ENCODE measurements around the gene CCL20.

Gene CCL20

GRCh38 chr2:227804975-227805374 is 8.7 kb upstream of the CCL20 start:
- DNase-seq (ENCODE audit: low spot score), result no peak

- no peak for DNase-seq (ENCODE audit: low spot score)
Observed at GRCh38 chr2:227805578-227805977, 8.1 kb upstream of the CCL20 start.

- DNase-seq (ENCODE audit: low spot score), result no peak
Observed at GRCh38 chr2:227808936-227809335, 4.7 kb upstream of the CCL20 start.

DNA sequence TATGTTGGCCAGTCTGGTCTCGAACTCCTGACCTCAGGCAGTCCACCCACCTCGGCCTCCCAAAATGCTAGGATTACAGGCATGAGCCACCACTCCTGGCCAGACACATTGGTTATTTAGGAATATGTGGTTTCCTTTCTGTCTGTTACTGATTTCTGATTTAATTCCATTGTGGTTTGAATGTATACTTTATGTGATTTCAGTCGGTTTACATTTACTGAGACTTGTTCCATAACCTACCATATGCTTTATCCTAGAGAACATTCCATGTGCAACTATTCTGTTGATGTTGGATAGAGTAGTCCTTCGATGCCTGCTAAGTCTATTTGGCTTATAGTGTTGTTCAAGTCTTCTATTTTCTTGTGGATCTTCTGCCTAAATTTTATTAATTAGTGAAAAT is 1.6 kb upstream of the CCL20 start:
- DNase-seq (ENCODE audit: low spot score), result no peak

- no peak for DNase-seq (ENCODE audit: low spot score)
Observed at GRCh38 chr2:227813229-227813561, 447 bp upstream of the CCL20 start.

- no peak for DNase-seq (ENCODE audit: low spot score)
Observed at GRCh38 chr2:227815066-227815465, 1.4 kb downstream of the CCL20 start.

DNA sequence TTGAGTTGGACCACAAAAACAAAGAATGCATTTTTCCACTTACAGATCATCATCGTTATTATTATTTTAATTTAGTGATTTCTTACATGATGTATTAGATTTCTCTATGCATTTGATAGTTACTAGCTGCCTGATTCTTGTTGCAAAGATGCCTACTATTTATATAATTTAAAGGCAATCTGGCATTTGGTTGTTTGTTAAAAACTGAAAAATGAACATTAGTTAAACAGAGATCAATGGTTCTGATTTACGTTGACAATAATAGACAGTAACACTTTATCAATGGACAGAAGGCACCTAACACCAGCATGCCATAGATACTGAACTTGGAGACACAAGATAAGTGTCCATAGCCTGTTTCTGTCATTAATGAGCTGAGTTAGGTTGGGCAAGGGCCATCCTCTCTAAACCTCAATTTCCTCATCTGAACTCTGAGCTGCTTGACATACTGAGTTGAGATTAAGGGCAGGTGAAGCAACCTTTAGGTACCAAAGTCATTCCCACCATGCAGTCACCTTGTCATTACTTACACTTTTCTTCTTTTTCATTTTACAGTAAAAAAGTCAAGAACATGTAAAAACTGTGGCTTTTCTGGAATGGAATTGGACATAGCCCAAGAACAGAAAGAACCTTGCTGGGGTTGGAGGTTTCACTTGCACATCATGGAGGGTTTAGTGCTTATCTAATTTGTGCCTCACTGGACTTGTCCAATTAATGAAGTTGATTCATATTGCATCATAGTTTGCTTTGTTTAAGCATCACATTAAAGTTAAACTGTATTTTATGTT is 3.1 kb downstream of the CCL20 start:
- DNase-seq (ENCODE audit: low spot score), result no peak

DNA sequence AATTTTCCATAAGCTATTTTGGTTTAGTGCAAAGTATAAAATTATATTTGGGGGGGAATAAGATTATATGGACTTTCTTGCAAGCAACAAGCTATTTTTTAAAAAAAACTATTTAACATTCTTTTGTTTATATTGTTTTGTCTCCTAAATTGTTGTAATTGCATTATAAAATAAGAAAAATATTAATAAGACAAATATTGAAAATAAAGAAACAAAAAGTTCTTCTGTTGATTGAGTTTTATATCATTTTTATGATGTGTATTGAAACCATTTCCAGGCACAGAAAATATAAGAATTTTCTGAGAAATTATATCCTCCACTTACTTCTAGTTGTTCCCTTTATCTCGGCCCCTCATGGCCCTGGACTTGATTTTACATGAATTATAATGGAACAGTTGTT is 3.7 kb downstream of the CCL20 start:
- DNase-seq (ENCODE audit: low spot score), result no peak

DNA sequence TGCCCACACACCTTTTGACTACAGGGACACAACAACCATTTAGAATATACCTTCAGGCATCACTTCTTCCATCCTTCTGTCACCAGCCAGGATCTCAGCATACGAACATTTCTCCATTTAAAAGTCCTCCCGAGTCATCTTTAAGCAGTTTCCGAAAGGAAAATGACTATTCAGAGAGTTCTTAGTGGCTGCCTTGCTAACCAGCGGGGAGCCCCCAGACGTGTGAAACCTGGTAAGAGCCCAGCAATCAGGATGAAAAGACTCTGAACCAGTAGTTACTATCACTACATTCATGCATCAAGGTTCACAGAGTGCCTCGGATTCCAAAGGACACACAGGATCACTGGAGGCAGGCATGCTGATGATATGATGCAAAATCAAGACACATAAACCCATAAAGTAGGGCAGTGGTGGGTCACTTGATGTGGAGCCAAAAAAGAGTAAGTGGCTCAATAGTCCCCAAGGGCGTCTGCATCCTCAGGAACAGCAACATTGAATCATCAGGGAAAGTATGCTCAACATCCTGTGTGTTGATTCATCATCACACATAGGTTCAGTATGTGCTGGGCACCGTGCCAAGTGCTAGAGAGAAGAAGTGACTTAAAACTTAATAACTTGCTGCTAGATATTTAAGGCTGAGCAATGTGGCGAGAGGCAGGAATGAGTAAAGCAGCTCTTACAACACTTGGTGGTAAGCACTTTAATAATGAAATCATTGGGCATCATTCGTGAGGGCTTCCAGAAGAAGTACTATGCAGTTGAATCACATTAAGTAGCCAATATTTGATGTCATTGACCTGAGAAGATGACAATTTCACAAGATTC is 4.4 kb downstream of the CCL20 start:
- peak; percentile 85 for DNase-seq (ENCODE audit: low spot score)

- DNase-seq (ENCODE audit: low spot score), result no peak
Observed at GRCh38 chr2:227818675-227819397, 5.2 kb downstream of the CCL20 start.

DNA sequence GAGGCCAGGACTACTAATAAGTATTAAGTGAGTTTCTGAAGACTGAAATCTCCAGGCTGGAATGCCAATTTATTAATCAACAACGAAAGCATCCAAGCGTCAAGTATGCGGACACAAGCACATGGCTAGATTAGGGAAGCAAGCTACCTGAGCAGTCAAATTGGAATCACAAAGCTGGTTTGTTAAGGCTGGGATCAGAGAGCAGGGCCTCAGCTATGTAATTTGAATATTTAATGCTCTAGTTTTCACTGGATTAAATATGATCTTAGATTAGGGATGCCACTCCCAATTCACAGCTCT is 5.7 kb downstream of the CCL20 start:
- DNase-seq (ENCODE audit: low spot score), result no peak

- no peak for DNase-seq (ENCODE audit: low spot score)
Observed at GRCh38 chr2:227821043-227821942, 7.7 kb downstream of the CCL20 start.

DNA sequence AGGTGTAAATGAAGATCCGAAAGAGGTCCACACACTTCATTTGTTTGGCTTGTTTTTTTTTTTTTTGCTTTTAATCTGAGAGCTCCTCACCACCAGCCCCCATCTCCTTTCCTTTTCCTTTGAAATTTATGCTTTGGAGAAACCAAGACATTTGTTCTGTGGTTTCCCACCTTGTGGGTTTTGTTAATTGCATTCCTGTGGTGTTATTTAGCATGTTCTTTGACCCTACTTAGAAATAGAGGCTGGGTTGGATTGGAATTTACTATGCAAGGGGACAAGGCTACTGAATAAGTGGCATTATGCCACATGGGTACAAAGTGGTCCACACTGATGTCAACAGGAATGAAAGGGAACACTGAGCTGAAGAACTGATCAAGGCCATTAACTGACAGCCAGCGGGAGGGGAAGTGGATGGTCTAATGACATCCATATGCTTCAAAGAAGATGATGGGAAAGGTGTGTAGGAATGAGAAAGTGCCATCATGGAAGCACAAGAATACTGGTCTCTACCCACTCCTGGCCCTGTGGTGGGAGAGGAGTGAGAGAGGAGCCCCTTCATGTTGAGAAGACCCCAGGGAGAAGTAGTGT is 8.9 kb downstream of the CCL20 start:
- DNase-seq (ENCODE audit: low spot score), result no peak

GRCh38 chr2:227823922-227824321 is 10.3 kb downstream of the CCL20 start:
- DNase-seq (ENCODE audit: low spot score), result no peak

DNA sequence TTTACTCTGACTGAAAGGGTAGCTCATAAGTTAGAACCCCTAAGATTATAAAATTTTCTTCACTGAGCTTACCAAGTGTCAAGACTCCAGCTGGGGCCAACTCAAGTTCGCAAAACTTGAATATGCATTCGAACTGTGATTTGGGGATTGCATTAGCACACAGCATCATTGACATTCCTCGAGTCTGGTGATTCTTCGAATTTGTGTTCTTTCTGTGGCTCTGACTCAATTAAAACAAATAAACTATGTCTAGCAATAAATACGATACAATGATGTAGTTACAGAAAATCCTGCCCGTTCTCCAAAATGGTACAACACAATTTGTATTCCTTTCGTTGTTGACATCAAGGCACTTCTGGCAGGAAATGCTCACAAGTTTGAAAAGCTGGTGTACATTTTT is 11.1 kb downstream of the CCL20 start:
- DNase-seq (ENCODE audit: low spot score), result no peak

DNA sequence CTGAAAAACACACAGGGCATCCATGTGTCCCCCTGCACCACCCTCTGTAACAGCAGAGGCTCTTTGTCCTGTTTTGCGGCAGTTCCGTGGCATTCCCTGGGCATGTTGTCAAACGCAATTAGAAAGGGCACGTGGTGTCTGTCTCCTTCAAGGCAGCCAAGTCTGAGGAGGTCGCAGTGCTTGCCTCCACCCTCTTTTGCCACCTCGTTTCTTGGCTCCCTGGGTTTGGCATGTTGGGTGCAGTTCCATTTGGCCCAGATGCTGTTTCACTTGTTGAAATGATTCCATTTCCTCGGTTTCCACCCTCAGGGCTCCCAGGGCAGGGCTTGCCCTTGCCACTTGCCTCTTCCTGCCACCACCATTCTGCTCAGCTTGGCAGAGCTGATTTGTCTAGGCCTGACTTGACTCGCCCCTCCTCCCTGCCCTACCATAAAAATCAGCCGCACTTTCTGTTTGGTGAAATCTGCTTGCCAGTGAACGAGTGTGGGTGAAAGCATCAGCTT is 12.4 kb downstream of the CCL20 start:
- no peak for DNase-seq (ENCODE audit: low spot score)

- DNase-seq (ENCODE audit: low spot score), result no peak
Observed at GRCh38 chr2:227826563-227826962, 12.9 kb downstream of the CCL20 start.

- no peak for DNase-seq (ENCODE audit: low spot score)
Observed at GRCh38 chr2:227827143-227827542, 13.5 kb downstream of the CCL20 start.

- DNase-seq (ENCODE audit: low spot score), result no peak
Observed at GRCh38 chr2:227828477-227828912, 14.9 kb downstream of the CCL20 start.

DNA sequence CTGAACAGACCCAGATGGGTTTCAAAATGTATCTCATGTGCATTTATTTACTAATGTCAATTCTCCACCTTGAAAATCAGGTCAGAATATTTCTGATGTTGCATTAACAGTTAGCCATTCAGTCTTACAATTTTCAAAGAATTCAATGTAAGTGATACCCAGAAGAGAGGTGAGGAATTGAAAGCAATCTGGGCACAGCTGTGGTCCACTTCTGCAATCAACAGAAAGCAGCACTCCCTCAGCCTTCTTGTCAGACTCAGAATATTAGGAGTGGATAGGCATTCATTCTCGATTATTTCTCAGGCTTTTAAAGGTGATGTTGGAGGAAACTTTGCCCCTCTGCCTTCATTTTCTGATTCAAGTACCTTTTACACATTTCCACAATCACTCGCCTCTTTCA is 15.7 kb downstream of the CCL20 start:
- no peak for DNase-seq (ENCODE audit: low spot score)

DNA sequence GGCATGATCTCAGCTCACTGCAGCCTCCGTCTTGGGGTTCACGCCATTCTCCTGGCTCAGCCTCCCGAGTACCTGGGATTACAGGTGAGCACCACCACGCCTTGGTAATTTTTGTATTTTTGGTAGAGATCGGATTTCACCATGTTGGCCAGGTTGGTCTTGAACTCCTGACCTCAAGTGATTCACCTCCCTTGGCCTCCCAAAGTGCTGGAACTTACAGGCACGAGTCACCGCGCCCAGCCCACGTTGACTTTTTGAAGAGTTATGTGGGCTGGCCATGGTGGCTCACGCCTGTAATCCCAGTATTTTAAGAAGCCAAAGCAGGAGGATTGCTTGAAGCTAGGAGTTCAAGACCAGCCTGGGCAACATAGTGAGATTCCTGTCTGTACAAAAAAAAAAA is 20.8 kb downstream of the CCL20 start:
- DNase-seq (ENCODE audit: low spot score), result no peak

Data from AG08396 (cell line).